Measurements from ENCODE around the gene S100A16. TPM values are rescaled to one million over a fixed set of nuclear protein-coding genes. Genes with fewer than 3 reads are reported as not detected.
A peak's percentile ranks its signal among the peaks of the same experiment; 100 is the strongest.
"Not testable (repeated sequence)": the region's sequence is repeated elsewhere in the genome, so short reads cannot be mapped to it uniquely, and the experiment has no call there.

Gene S100A16
- total RNA-seq, 1 donor from 2014 or later = 57.4 TPM

- DNase-seq (ENCODE audit: low spot score) (peak; percentile 73), ATAC-seq (peak; percentile 58)
These were observed 46.2 kb downstream of the S100A16 start for GRCh38 chr1:153566414-153567371.

GRCh38 chr1:153565529-153566374 is 47.2 kb downstream of the S100A16 start, which contains the start of gene S100A2:
TSS of gene S100A2 (minus strand) at chr1:153565844. CDS start at chr1:153563877, 1,967 bp downstream.
- peak; percentile 3 for ATAC-seq
- DNase-seq (ENCODE audit: low spot score) = no peak

GRCh38 chr1:153563991-153564390 is 48.9 kb downstream of the S100A16 start:
- DNase-seq (ENCODE audit: low spot score) (no peak), ATAC-seq (no peak)

GRCh38 chr1:153563483-153563901 is 49.4 kb downstream of the S100A16 start:
- ATAC-seq (no peak), DNase-seq (ENCODE audit: low spot score) (no peak)

- DNase-seq (ENCODE audit: low spot score); ATAC-seq: not testable (repeated sequence)
These were observed 50.9 kb downstream of the S100A16 start for GRCh38 chr1:153562021-153562420.

GRCh38 chr1:153561466-153561985 is 51.4 kb downstream of the S100A16 start:
- ATAC-seq = no peak
- DNase-seq (ENCODE audit: low spot score) = no peak

- DNase-seq (ENCODE audit: low spot score) = no peak
These were observed 52.0 kb downstream of the S100A16 start for GRCh38 chr1:153560771-153561465.

GRCh38 chr1:153560241-153560640 is 52.7 kb downstream of the S100A16 start:
- no peak for DNase-seq (ENCODE audit: low spot score)
- no peak for ATAC-seq

More at GRCh38 chr1:153560771-153561465, 52.0 kb downstream of the S100A16 start:
- no peak for ATAC-seq

GRCh38 chr1:153557877-153558276 is 55.1 kb downstream of the S100A16 start:
- DNase-seq (ENCODE audit: low spot score) (no peak), ATAC-seq (no peak)

Other genes with a start within 250 kb of the S100A16 start
- 1.2 TPM for gene S100A12, start 237.5 kb downstream of the S100A16 start, total RNA-seq
- 23.7 TPM for gene S100A8, start 222.1 kb downstream of the S100A16 start, total RNA-seq
- gene S100A7A, start 196.6 kb downstream of the S100A16 start, total RNA-seq = not detected
- gene S100A7, start 152.5 kb downstream of the S100A16 start, total RNA-seq = not detected
- 13.9 TPM for gene S100A6, start 77.1 kb downstream of the S100A16 start, total RNA-seq
- not detected for gene S100A5, start 72.2 kb downstream of the S100A16 start, total RNA-seq
- gene S100A4, start 67.3 kb downstream of the S100A16 start, total RNA-seq = 7.1 TPM
- not detected for gene S100A3, start 63.9 kb downstream of the S100A16 start, total RNA-seq
- 0.55 TPM for gene S100A2, start 47.3 kb downstream of the S100A16 start, total RNA-seq
- gene S100A14, start 3.2 kb upstream of the S100A16 start, total RNA-seq = 4.9 TPM
- 10.2 TPM for gene S100A13, start 14.4 kb upstream of the S100A16 start, total RNA-seq
- gene S100A1, start 15.3 kb upstream of the S100A16 start, total RNA-seq = 1.7 TPM
- 24.5 TPM for gene CHTOP, start 20.9 kb upstream of the S100A16 start, total RNA-seq
- gene SNAPIN, start 45.6 kb upstream of the S100A16 start, total RNA-seq = 15.1 TPM
- gene ILF2, start 57.9 kb upstream of the S100A16 start, total RNA-seq = 33.2 TPM
- gene NPR1, start 65.6 kb upstream of the S100A16 start, total RNA-seq = 7.1 TPM
- gene INTS3, start 114.9 kb upstream of the S100A16 start, total RNA-seq = 21.9 TPM
- 60.7 TPM for gene SLC27A3, start 162.3 kb upstream of the S100A16 start, total RNA-seq

Measured in left lobe of liver (tissue), 2 donors.